GM18505 (cell line): ENCODE measurements around the gene PRICKLE2.

ENCODE experiments used
- ATAC-seq: cut with Tn5 transposase; IDR thresholded peaks from one replicate; pipeline ENCODE4 v1.9.1; 2021; ENCODE audit not compliant: unreplicated experiment
- POLR2A ChIP-seq: IDR thresholded peaks from 4 replicates; pipeline ENCODE4 v1.6.1; 2011; ENCODE audit warnings: borderline replicate concordance; ENCODE audit not compliant: insufficient read depth, insufficient read length; ENCODE audit errors: extremely low read depth

Gene PRICKLE2

GRCh38 chr3:64072126-64072525, 153.1 kb downstream of the PRICKLE2 start:
- ATAC-seq: no peak
- no peak for TF ChIP-seq POLR2A

GRCh38 chr3:64070704-64071103, 154.6 kb downstream of the PRICKLE2 start:
- no peak for ATAC-seq
- no peak for TF ChIP-seq POLR2A

- no peak for ATAC-seq
These were observed 157.5 kb downstream of the PRICKLE2 start for GRCh38 chr3:64067506-64068346.

GRCh38 chr3:64064804-64065203, 160.5 kb downstream of the PRICKLE2 start:
- no peak for TF ChIP-seq POLR2A
- no peak for ATAC-seq

More at GRCh38 chr3:64067506-64068346, 157.5 kb downstream of the PRICKLE2 start:
- no peak for TF ChIP-seq POLR2A

GRCh38 chr3:64063983-64064438, 161.3 kb downstream of the PRICKLE2 start:
- no peak for TF ChIP-seq POLR2A
- ATAC-seq: no peak

GRCh38 chr3:64063207-64063982, 161.9 kb downstream of the PRICKLE2 start:
- no peak for ATAC-seq
- no peak for TF ChIP-seq POLR2A

GRCh38 chr3:64061628-64062027, 163.6 kb downstream of the PRICKLE2 start:
- no peak for TF ChIP-seq POLR2A
- ATAC-seq: no peak

GRCh38 chr3:64059484-64060175, 165.6 kb downstream of the PRICKLE2 start:
- TF ChIP-seq POLR2A: no peak
- ATAC-seq: no peak

- no peak for TF ChIP-seq POLR2A
- no peak for ATAC-seq
These were observed 166.7 kb downstream of the PRICKLE2 start for GRCh38 chr3:64058566-64058965.

- ATAC-seq: no peak
- TF ChIP-seq POLR2A: no peak
These were observed 168.0 kb downstream of the PRICKLE2 start for GRCh38 chr3:64057231-64057630.

- TF ChIP-seq POLR2A: no peak
- no peak for ATAC-seq
These were observed 168.6 kb downstream of the PRICKLE2 start for GRCh38 chr3:64056606-64057180.

- ATAC-seq: no peak
- no peak for TF ChIP-seq POLR2A
These were observed 170.2 kb downstream of the PRICKLE2 start for GRCh38 chr3:64055076-64055475.

GRCh38 chr3:64054488-64054887, 170.8 kb downstream of the PRICKLE2 start:
- no peak for TF ChIP-seq POLR2A
- ATAC-seq: no peak
